ENCODE results near the gene EPC2.

The EPC2 gene

DNA sequence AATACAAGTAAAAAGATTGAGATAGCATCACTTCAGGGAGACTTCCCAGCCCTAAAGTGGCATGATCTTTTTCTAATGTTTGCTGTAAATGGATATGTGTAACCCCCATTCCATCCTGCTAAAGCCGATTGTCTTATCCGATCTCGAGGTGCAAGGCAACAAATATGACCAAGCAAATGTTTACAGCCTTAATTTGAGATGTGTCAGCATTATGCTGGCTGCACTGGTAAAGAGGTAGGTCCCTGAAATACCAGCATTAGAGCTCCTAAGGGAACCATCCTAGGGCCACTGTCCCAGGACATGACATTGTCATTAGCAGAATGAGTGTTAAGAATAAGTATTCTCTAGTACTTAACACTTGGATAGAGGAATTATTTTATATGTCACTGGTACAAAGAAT, 108.4 kb downstream of the EPC2 start:
- Histone ChIP-seq H3K9me3 (ENCODE audit: severe bottlenecking) (no peaks in the 10 kb centered on the region), H3K36me3 (peaks cover 12% of the 10 kb centered on the region), H3K4me3 (ENCODE audit: low read depth, low read length) (no peak overlapping the region), H3K27ac (no peak overlapping the region), H3K27me3 (ENCODE audit: insufficient read depth, low read depth, severe bottlenecking) (no peaks in the 10 kb centered on the region)
- TF ChIP-seq, protein P1, sequence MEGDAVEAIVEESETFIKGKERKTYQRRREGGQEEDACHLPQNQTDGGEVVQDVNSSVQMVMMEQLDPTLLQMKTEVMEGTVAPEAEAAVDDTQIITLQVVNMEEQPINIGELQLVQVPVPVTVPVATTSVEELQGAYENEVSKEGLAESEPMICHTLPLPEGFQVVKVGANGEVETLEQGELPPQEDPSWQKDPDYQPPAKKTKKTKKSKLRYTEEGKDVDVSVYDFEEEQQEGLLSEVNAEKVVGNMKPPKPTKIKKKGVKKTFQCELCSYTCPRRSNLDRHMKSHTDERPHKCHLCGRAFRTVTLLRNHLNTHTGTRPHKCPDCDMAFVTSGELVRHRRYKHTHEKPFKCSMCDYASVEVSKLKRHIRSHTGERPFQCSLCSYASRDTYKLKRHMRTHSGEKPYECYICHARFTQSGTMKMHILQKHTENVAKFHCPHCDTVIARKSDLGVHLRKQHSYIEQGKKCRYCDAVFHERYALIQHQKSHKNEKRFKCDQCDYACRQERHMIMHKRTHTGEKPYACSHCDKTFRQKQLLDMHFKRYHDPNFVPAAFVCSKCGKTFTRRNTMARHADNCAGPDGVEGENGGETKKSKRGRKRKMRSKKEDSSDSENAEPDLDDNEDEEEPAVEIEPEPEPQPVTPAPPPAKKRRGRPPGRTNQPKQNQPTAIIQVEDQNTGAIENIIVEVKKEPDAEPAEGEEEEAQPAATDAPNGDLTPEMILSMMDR (IDR thresholded peaks at IDR 0.05; ENCODE audit: low read depth, low read length), result no peak
- no peak for DNase-seq

DNA sequence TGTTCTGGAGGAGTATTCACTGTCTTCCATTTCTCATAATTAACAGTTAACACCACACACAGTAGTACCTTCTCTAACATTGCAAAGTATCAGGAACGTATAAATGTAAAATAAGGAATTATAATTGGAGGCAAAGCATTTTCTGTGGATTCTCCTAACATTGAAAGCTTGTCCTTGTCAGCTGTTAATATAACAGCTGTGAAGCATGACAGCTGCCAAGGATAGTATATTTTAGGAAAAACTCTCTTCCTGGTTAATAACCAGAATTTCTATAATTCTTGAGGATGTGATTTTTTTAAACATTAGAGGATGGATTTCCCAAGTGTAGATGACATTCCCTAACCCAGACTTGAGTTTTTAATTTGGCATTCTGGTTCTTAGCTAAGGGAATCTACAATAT, 110.3 kb downstream of the EPC2 start:
- Histone ChIP-seq H3K4me3 (ENCODE audit: low read depth, low read length) (no peak overlapping the region), H3K27ac (no peak overlapping the region), H3K36me3 (peaks cover 10% of the 10 kb centered on the region), H3K27me3 (ENCODE audit: insufficient read depth, low read depth, severe bottlenecking) (no peaks in the 10 kb centered on the region), H3K9me3 (ENCODE audit: severe bottlenecking) (no peaks in the 10 kb centered on the region)
- DNase-seq, result no peak
- TF ChIP-seq, protein P1 (IDR thresholded peaks at IDR 0.05; ENCODE audit: low read depth, low read length), result no peak

DNA sequence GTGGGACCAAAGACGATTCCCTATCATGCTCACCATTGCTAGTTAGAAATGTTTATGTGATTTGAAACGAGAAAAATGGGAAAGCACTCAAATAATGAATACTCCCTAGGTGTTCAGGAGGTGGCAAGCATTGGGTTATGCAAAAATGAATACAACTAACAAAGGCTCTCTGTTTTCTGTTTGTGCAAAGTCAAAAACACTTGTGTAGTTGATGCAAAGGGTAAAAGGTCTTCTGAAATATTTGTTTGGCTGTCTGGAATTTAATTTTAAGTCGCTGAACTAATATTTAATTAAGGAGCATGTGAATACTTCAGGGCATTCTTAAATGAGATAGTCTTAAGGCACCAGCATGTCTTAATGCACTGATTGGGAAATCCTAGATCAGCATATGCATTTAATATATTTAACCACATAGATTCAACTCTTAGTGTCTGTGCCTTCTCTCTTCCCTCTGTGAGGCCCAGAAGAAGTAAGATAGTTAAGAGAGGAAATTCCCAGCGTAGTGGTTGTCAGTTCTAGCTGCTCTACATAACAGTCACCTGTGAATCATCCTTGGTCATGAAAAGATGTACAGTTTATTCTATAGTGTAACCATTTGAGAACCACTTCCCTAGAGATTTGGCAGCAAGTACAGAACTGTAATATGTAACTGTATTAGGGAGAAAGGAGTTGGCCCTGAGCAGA, 111.9 kb downstream of the EPC2 start:
- no peak for DNase-seq

DNA sequence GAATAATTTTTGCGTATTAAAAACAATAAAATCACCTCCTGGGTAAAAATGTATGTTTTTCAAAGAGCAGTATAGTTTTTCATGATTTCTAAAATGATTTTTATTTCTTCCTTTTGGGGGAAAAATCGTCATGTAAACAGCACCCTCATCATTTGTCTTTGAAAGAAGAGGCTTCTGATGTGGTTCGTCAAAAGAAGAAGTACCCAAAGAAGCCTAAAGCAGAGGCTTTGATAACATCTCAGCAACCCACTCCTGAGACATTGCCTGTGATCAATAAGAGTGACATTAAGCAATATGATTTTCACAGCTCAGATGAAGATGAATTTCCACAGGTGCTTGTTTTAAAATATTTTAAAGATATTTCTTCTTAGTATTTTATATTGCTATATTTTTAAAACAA, 120.3 kb downstream of the EPC2 start:
- no peak for DNase-seq
- TF ChIP-seq, protein P1 (IDR thresholded peaks at IDR 0.05; ENCODE audit: low read depth, low read length), result no peak
- peaks cover 19% of the 10 kb centered on the region for H3K36me3 ChIP-seq
- H3K9me3 ChIP-seq (ENCODE audit: severe bottlenecking), result no peaks in the 10 kb centered on the region
- H3K27ac ChIP-seq, result no peak overlapping the region
- no peaks in the 10 kb centered on the region for H3K27me3 ChIP-seq (ENCODE audit: insufficient read depth, low read depth, severe bottlenecking)
- no peak overlapping the region for H3K4me3 ChIP-seq (ENCODE audit: low read depth, low read length)

More for the DNA sequence above, 111.9 kb downstream of the EPC2 start:
- Histone ChIP-seq H3K27ac (no peak overlapping the region), H3K27me3 (ENCODE audit: insufficient read depth, low read depth, severe bottlenecking) (no peaks in the 10 kb centered on the region), H3K4me3 (ENCODE audit: low read depth, low read length) (no peak overlapping the region), H3K9me3 (ENCODE audit: severe bottlenecking) (no peaks in the 10 kb centered on the region), H3K36me3 (peaks cover 12% of the 10 kb centered on the region)
- TF ChIP-seq, protein P1 (IDR thresholded peaks at IDR 0.05; ENCODE audit: low read depth, low read length), result no peak

DNA sequence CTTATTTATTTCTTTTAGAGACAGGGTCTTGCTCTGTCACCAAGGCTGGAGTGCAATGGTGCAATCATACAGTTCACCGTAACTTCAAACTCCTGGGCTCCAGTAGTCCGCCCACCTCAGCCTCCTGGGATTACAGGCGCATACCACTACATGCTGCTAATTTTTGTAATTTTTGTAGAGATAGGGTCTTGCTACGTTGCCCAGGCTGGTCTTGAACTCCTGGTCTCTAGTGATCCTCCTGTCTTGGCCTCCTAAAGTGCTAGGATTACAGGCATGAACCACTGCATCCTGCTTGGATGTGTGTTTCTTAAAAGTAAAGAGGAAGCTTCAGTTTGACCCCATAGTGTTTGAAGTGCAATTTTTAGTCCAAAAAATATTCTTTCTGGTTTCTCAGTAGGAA, 125.5 kb downstream of the EPC2 start:
- peaks cover 34% of the 10 kb centered on the region for H3K36me3 ChIP-seq
- no peak for DNase-seq
- no peak overlapping the region for H3K4me3 ChIP-seq (ENCODE audit: low read depth, low read length)
- TF ChIP-seq, protein P1 (IDR thresholded peaks at IDR 0.05; ENCODE audit: low read depth, low read length), result no peak
- H3K27me3 ChIP-seq (ENCODE audit: insufficient read depth, low read depth, severe bottlenecking), result no peaks in the 10 kb centered on the region
- H3K9me3 ChIP-seq (ENCODE audit: severe bottlenecking), result no peaks in the 10 kb centered on the region
- H3K27ac ChIP-seq, result no peak overlapping the region

DNA sequence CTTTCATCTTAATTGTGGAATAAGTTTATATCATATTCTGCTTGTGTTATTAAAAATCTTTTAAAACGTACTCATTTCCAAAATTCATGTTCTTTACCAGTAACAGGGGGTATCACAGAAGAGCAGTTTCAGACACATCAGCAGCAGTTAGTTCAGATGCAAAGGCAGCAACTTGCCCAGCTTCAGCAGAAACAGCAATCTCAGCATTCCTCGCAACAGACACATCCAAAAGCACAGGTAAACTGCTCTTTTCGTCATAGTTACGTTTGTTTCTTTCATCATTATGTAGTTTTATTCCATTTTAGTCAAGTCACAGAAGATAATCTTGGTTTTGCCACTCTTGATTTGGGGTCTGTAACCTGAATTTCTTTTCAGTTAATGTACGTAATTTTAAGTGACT, 137.0 kb downstream of the EPC2 start:
- H3K4me3 ChIP-seq (ENCODE audit: low read depth, low read length), result no peak overlapping the region
- H3K36me3 ChIP-seq, result peaks cover 40% of the 10 kb centered on the region
- TF ChIP-seq, protein P1 (IDR thresholded peaks at IDR 0.05; ENCODE audit: low read depth, low read length), result no peak
- no peaks in the 10 kb centered on the region for H3K27me3 ChIP-seq (ENCODE audit: insufficient read depth, low read depth, severe bottlenecking)
- no peak overlapping the region for H3K27ac ChIP-seq
- no peak for DNase-seq
- no peaks in the 10 kb centered on the region for H3K9me3 ChIP-seq (ENCODE audit: severe bottlenecking)

Measured in WERI-Rb-1 (cell line).